GM18508 (cell line): ENCODE measurements around the gene TRPM6.
"Not testable (repeated sequence)": the region's sequence is repeated elsewhere in the genome, so short reads cannot be mapped to it uniquely, and the experiment has no call there.

ENCODE experiments used
- ATAC-seq: cut with Tn5 transposase; IDR thresholded peaks from one replicate; pipeline ENCODE4 v1.9.1; 2021; ENCODE audit warnings: moderate number of reproducible peaks; ENCODE audit not compliant: insufficient read depth, unreplicated experiment

TRPM6 gene

GRCh38 chr9:74887041-74887980 lies at the start of gene TRPM6:
TRPM6 (minus strand) TSS chr9:74887921; CDS start chr9:74887856, 65 bp downstream.
- ATAC-seq, result no peak

GRCh38 chr9:74935008-74935407 lies 47.3 kb upstream of the TRPM6 start:
- ATAC-seq, result no peak

GRCh38 chr9:74921737-74922136 lies 34.0 kb upstream of the TRPM6 start:
- no peak for ATAC-seq

- ATAC-seq, result no peak
Observed at GRCh38 chr9:74920944-74921626, 33.4 kb upstream of the TRPM6 start.

GRCh38 chr9:74910036-74910435 lies 22.3 kb upstream of the TRPM6 start:
- ATAC-seq, result no peak

GRCh38 chr9:74908665-74909064 lies 20.9 kb upstream of the TRPM6 start:
- ATAC-seq, result no peak

GRCh38 chr9:74907085-74907484 lies 19.4 kb upstream of the TRPM6 start:
- ATAC-seq, result no peak

GRCh38 chr9:74901001-74901400 lies 13.3 kb upstream of the TRPM6 start:
- no peak for ATAC-seq

GRCh38 chr9:74888449-74888848 lies 728 bp upstream of the TRPM6 start:
- ATAC-seq, result not testable (repeated sequence)

- ATAC-seq, result no peak
Observed at GRCh38 chr9:74887981-74888370, 255 bp upstream of the TRPM6 start.

GRCh38 chr9:74876382-74876949 lies 11.3 kb downstream of the TRPM6 start:
- no peak for ATAC-seq

- ATAC-seq, result no peak
Observed at GRCh38 chr9:74875656-74876055, 12.1 kb downstream of the TRPM6 start.

- no peak for ATAC-seq
Observed at GRCh38 chr9:74874220-74874619, 13.5 kb downstream of the TRPM6 start.

- ATAC-seq, result no peak
Observed at GRCh38 chr9:74872619-74873233, 15.0 kb downstream of the TRPM6 start.

- no peak for ATAC-seq
Observed at GRCh38 chr9:74867483-74867882, 20.2 kb downstream of the TRPM6 start.

- ATAC-seq, result no peak
Observed at GRCh38 chr9:74865177-74865576, 22.5 kb downstream of the TRPM6 start.

GRCh38 chr9:74861773-74862474 lies 25.8 kb downstream of the TRPM6 start:
- no peak for ATAC-seq

- ATAC-seq, result no peak
Observed at GRCh38 chr9:74861071-74861470, 26.6 kb downstream of the TRPM6 start.

- ATAC-seq, result not testable (repeated sequence)
Observed at GRCh38 chr9:74860247-74860646, 27.5 kb downstream of the TRPM6 start.

- no peak for ATAC-seq
Observed at GRCh38 chr9:74859786-74860185, 27.9 kb downstream of the TRPM6 start.
